Neural progenitor cell (in vitro differentiated cells): ENCODE measurements around the gene FBXL4.

Experiments used
- EZH2 ChIP-seq: fragments of 200-600 bp; sonication (generic); IDR thresholded peaks from 2 replicates; pipeline ENCODE4 v1.6.1; 2017; ENCODE audit warnings: antibody characterized with exemption, mild to moderate bottlenecking, moderate library complexity
- EZH2phosphoT487 ChIP-seq: fragments of 200-600 bp; sonication (generic); IDR thresholded peaks from 2 replicates; pipeline ENCODE4 v1.6.1; 2017; ENCODE audit warnings: antibody characterized with exemption
- TF ChIP-seq, protein P1 (sequence below): fragments of 200-600 bp; sonication (generic); IDR thresholded peaks from 2 replicates; pipeline ENCODE4 v1.5.1; 2017; ENCODE audit warnings: antibody characterized with exemption, mild to moderate bottlenecking

DNA sequence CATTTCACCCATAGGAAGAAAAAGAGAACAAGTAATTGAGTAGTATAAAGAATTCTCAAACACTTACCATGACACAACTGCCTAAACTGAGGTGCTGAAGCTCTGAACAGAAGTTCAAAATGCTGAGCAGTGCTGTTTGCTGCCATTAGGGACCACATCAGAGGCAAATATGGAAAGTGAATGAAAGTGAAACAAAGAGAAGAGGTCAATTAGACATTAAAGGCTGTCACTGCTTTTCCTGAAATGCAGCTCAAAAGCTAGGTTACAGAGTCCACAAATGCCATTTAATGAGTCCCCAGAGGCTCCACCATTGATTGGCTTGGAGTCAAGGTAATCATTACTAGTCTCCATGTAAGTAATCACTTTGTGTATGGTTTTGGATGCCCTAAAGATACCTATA, 67.3 kb downstream of the FBXL4 start:
- no peak for TF ChIP-seq EZH2phosphoT487
- TF ChIP-seq, protein P1, sequence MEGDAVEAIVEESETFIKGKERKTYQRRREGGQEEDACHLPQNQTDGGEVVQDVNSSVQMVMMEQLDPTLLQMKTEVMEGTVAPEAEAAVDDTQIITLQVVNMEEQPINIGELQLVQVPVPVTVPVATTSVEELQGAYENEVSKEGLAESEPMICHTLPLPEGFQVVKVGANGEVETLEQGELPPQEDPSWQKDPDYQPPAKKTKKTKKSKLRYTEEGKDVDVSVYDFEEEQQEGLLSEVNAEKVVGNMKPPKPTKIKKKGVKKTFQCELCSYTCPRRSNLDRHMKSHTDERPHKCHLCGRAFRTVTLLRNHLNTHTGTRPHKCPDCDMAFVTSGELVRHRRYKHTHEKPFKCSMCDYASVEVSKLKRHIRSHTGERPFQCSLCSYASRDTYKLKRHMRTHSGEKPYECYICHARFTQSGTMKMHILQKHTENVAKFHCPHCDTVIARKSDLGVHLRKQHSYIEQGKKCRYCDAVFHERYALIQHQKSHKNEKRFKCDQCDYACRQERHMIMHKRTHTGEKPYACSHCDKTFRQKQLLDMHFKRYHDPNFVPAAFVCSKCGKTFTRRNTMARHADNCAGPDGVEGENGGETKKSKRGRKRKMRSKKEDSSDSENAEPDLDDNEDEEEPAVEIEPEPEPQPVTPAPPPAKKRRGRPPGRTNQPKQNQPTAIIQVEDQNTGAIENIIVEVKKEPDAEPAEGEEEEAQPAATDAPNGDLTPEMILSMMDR: no peak
- no peak for TF ChIP-seq EZH2
